Small intestine (tissue), 7 donors: ENCODE results near the gene PSG1. TPM values are rescaled to one million over a fixed set of nuclear protein-coding genes. Genes with fewer than 3 reads are reported as not detected.
"Not testable (repeated sequence)": the region's sequence is repeated elsewhere in the genome, so short reads cannot be mapped to it uniquely, and the experiment has no call there.

Experiments
- DNase-seq, 2 donors: peaks; one replicate each; pipeline versions ENCODE4 v3.0.0 to v3.0.0-alpha.2; 2013
- FAIRE-seq: peaks from 2 replicates; lab custom pipeline; 2012; peaks lifted over from hg19 to GRCh38; lab: Jason Lieb, UNC
- H3K27ac ChIP-seq, 3 donors: one replicate each; pipeline ENCODE4 v1.5.1; 2013; ENCODE audit warnings: low read length in 2 of 3, mild to moderate bottlenecking in 2 of 3, control low read depth in 1 of 3, inconsistent platforms in 1 of 3, low read depth in 1 of 3, moderate library complexity in 1 of 3
- H3K27me3 ChIP-seq, 3 donors: one replicate each; pipeline ENCODE4 v1.6.1; 2013; ENCODE audit warnings: low read length in 3 of 3, inconsistent platforms in 1 of 3; ENCODE audit not compliant: control insufficient read depth in 3 of 3, insufficient read depth in 3 of 3
- H3K36me3 ChIP-seq, 3 donors: one replicate each; pipeline ENCODE4 v1.6.1; 2013; ENCODE audit warnings: low read length in 3 of 3, inconsistent platforms in 1 of 3, low read depth in 1 of 3, mild to moderate bottlenecking in 1 of 3, moderate library complexity in 1 of 3; ENCODE audit not compliant: control insufficient read depth in 3 of 3, insufficient read depth in 2 of 3
- H3K4me1 ChIP-seq, 3 donors: one replicate each; pipeline ENCODE4 v1.6.1; 2013; ENCODE audit warnings: low read length in 2 of 3, inconsistent platforms in 1 of 3, low read depth in 1 of 3, mild to moderate bottlenecking in 1 of 3, moderate library complexity in 1 of 3; ENCODE audit not compliant: control insufficient read depth in 3 of 3, insufficient read depth in 2 of 3
- H3K4me3 ChIP-seq, 3 donors: one replicate each; pipeline ENCODE4 v1.5.1; 2013; ENCODE audit warnings: low read length in 3 of 3, control low read depth in 1 of 3, inconsistent platforms in 1 of 3, low read depth in 1 of 3, mild to moderate bottlenecking in 1 of 3, moderate library complexity in 1 of 3
- H3K9me3 ChIP-seq, 2 donors: one replicate each; pipeline ENCODE4 v1.6.1; 2013; ENCODE audit warnings: low read depth in 1 of 2, low read length in 1 of 2; ENCODE audit not compliant: control insufficient read depth in 2 of 2, insufficient read depth in 1 of 2
- WGBS, 3 donors: extraction: QIAGEN DNeasy Blood & Tissue Kit; methylation state at CpG; one replicate each; pipeline ENCODE4 v1.1.7; 2013; 5-methylcytosine and 5-hydroxymethylcytosine counted together
- polyA plus RNA-seq, 4 donors: library from polyadenylated mRNA; stranded (reverse) in 3 of 4; unstranded in 1 of 4; fragments of 200-250 nt in 3 of 4; fragments of 120-200 nt in 1 of 4; gene quantifications; one replicate each; pipeline versions ENCODE4 v1.2.1 to v1.2.3, GENCODE V29; 2013
- donor health status: healthy with polysubstance abuse.
- donor health status: control.
- donor health status: control.
- donor health status: Bipolar disorder and iron deficiency.
- donor health status: healthy.

The PSG1 gene
- polyA plus RNA-seq, 4 donors: not detected

DNA sequence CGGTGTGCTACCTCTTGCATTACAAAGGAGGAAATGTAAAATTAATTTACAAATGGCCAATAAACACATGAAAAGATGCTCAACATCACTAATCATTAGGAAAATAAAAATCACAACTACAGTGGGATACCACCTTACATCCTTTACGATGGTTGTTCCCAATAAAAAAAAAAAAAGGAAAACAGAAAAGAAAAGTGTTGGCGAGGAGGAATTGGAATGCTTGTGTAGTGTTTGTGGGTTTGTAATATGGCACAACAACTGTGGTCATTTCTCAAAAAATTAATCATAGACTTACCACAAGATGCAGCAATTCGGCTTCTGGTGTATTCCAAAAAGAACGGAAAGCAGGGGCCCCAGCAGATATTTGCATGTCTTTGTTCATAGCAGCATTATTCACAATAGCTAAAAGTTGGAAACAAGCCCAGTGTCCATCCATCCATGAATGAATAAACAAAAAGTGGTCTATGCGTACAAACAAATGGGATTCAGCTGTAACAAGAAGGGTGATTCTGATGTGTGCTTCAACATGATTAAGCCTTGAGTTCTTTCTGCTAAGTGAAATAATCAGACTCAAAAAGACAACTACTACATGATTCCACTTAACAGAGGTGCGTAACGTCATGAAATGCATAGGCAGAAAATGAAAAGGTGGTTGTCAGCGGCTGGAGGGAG is 58.1 kb downstream of the PSG1 start:
- not testable (repeated sequence) for H3K4me1 ChIP-seq, H3K9me3 ChIP-seq, H3K27me3 ChIP-seq, FAIRE-seq, H3K27ac ChIP-seq, H3K36me3 ChIP-seq, H3K4me3 ChIP-seq, DNase-seq
- 77 to 90% (median 79%) methylated on average over 8 to 9 of the region's 9 CpGs for WGBS, 3 donors

DNA sequence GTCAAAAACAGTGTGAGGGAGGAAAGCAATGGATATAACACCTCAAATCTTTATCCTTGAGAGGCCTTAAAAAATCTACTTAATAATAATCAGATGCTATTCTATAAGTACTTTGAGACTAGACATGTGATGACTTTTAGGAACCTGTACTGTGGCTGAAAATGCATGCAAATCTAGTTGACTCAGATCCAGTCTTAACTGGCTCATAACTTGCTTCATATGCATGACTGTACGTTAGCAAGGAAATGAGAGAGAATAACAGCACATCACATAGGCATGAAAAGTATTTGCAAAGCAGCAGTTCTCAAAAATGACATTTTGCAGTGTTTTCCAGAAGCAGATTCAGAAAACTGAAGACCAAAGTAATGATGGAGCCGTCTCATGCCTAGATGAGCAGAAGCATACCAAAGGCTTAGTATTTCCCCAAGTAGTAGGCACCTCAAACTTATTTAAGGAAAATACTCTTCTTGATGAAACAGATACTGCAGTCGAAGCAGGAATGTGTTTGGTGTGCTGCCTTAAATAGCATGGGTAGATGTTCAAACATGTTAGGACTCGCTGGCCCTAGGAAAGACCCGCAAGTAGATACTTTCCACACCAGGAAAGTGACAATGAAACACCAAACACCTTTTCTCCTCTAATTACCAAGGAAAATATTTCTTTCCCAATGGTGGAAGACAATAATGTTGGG is 59.4 kb downstream of the PSG1 start:
- not testable (repeated sequence) for H3K27me3 ChIP-seq, H3K36me3 ChIP-seq, H3K27ac ChIP-seq, H3K4me3 ChIP-seq, H3K9me3 ChIP-seq, DNase-seq, H3K4me1 ChIP-seq, FAIRE-seq
- WGBS, 3 donors: 70 to 75% (median 72%) methylated on average over 5 of the region's 5 CpGs

DNA sequence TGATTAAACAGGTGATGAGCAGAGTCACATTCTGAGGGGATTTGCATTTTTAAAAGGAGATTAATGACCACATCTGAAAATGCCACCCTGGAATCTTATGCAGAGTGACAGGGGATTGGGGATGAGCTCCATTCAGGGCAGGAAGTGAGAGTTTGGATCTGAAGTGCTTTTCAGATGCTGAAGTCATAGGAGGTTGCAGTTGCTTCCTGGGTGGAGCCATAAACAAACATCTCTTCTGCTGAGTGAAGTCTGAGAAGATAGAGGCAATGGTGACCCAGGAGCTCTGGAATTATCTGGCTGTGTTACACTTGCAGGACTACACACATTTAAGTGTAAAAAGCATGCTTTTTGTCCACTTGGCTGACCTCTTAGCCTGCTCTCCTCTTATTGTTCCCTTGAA is 62.6 kb downstream of the PSG1 start:
- no peak for DNase-seq
- Histone ChIP-seq H3K9me3 (no peaks in the 10 kb centered on the region), H3K4me3 (no peak overlapping the region), H3K27me3 (no peaks in the 10 kb centered on the region), H3K4me1 (no peaks in the 10 kb centered on the region), H3K36me3 (no peaks in the 10 kb centered on the region), H3K27ac (no peak overlapping the region)
- no peak for FAIRE-seq

Other genes starting within 250 kb of the PSG1 start
- under 1 TPM in 1 of 4 donors, not detected in 3; 0.03 TPM for gene PSG3, start 139.2 kb downstream of the PSG1 start, polyA plus RNA-seq
- gene PSG8, start 114.0 kb downstream of the PSG1 start, polyA plus RNA-seq: not detected
- gene PSG6, start 38.2 kb upstream of the PSG1 start, polyA plus RNA-seq: not detected
- gene PSG7, start 57.5 kb upstream of the PSG1 start, polyA plus RNA-seq: not detected
- gene PSG11, start 146.8 kb upstream of the PSG1 start, polyA plus RNA-seq: not detected
- gene PSG2, start 203.0 kb upstream of the PSG1 start, polyA plus RNA-seq: 1 to 10 TPM in 1 of 4 donors, under 1 TPM in 1, not detected in 2; 0.04 to 2.2 TPM